ENCODE data around the gene PLEKHM3. TPM values are rescaled to one million over a fixed set of nuclear protein-coding genes. Genes with fewer than 3 reads are reported as not detected.

Gene PLEKHM3
- total and polyA plus RNA-seq, 4 donors, result 15.6 to 34.5 (median 18.3) TPM

- Histone ChIP-seq H3K27ac (ENCODE audit: low read depth, low read length) (no peak overlapping the region), H3K27me3 (ENCODE audit: control insufficient read depth, insufficient read depth, low read length) (no peaks in the 10 kb centered on the region), H3K9me3 (ENCODE audit: control insufficient read depth, insufficient read depth, low read length) (no peaks in the 10 kb centered on the region), H3K4me1 (ENCODE audit: control insufficient read depth, insufficient read depth, low read length) (peaks cover 5% of the 10 kb centered on the region), H3K4me3 (ENCODE audit: low read depth, low read length) (no peak overlapping the region), H3K36me3 (ENCODE audit: control insufficient read depth, insufficient read depth, low read length) (peaks cover 5% of the 10 kb centered on the region)
- no CpG with 5 or more reads among the region's 2 CpGs for WGBS (ENCODE audit: insufficient coverage)
- DNase-seq (ENCODE audit: low read depth in 4 of 6, low spot score in 6 of 6), result no peak
Measured at GRCh38 chr2:207902821-207903220, 122.5 kb downstream of the PLEKHM3 start.

GRCh38 chr2:207901829-207902228 is 123.5 kb downstream of the PLEKHM3 start:
- no peaks in the 10 kb centered on the region for H3K9me3 ChIP-seq (ENCODE audit: control insufficient read depth, insufficient read depth, low read length)
- H3K4me3 ChIP-seq (ENCODE audit: low read depth, low read length), result no peak overlapping the region
- peak in 2 of 6 donors; percentile 57 to 64 for DNase-seq (ENCODE audit: low read depth in 4 of 6, low spot score in 6 of 6)
- peaks cover 5% of the 10 kb centered on the region for H3K36me3 ChIP-seq (ENCODE audit: control insufficient read depth, insufficient read depth, low read length)
- H3K4me1 ChIP-seq (ENCODE audit: control insufficient read depth, insufficient read depth, low read length), result peaks cover 5% of the 10 kb centered on the region
- WGBS (ENCODE audit: insufficient coverage), result 49% methylated on average over 6 of the region's 9 CpGs
- no peaks in the 10 kb centered on the region for H3K27me3 ChIP-seq (ENCODE audit: control insufficient read depth, insufficient read depth, low read length)
- H3K27ac ChIP-seq (ENCODE audit: low read depth, low read length), result no peak overlapping the region

- DNase-seq (ENCODE audit: low read depth in 4 of 6, low spot score in 6 of 6), result no peak
- Histone ChIP-seq H3K36me3 (ENCODE audit: control insufficient read depth, insufficient read depth, low read length) (peaks cover 5% of the 10 kb centered on the region), H3K4me1 (ENCODE audit: control insufficient read depth, insufficient read depth, low read length) (peaks cover 5% of the 10 kb centered on the region), H3K27ac (ENCODE audit: low read depth, low read length) (no peak overlapping the region), H3K4me3 (ENCODE audit: low read depth, low read length) (no peak overlapping the region), H3K9me3 (ENCODE audit: control insufficient read depth, insufficient read depth, low read length) (no peaks in the 10 kb centered on the region), H3K27me3 (ENCODE audit: control insufficient read depth, insufficient read depth, low read length) (no peaks in the 10 kb centered on the region)
- WGBS (ENCODE audit: insufficient coverage), result 64% methylated on average over 4 of the region's 4 CpGs
Measured at GRCh38 chr2:207901401-207901800, 123.9 kb downstream of the PLEKHM3 start.

- Histone ChIP-seq H3K27me3 (ENCODE audit: control insufficient read depth, insufficient read depth, low read length) (no peaks in the 10 kb centered on the region), H3K4me1 (ENCODE audit: control insufficient read depth, insufficient read depth, low read length) (peaks cover 5% of the 10 kb centered on the region), H3K4me3 (ENCODE audit: low read depth, low read length) (no peak overlapping the region), H3K36me3 (ENCODE audit: control insufficient read depth, insufficient read depth, low read length) (peaks cover 5% of the 10 kb centered on the region), H3K27ac (ENCODE audit: low read depth, low read length) (no peak overlapping the region), H3K9me3 (ENCODE audit: control insufficient read depth, insufficient read depth, low read length) (no peaks in the 10 kb centered on the region)
- DNase-seq (ENCODE audit: low read depth in 4 of 6, low spot score in 6 of 6), result no peak
- WGBS (ENCODE audit: insufficient coverage), result 67% methylated on average over 1 of the region's 8 CpGs
Measured at GRCh38 chr2:207898354-207898695, 127.0 kb downstream of the PLEKHM3 start.

- Histone ChIP-seq H3K9me3 (ENCODE audit: control insufficient read depth, insufficient read depth, low read length) (no peaks in the 10 kb centered on the region), H3K4me3 (ENCODE audit: low read depth, low read length) (no peak overlapping the region), H3K27me3 (ENCODE audit: control insufficient read depth, insufficient read depth, low read length) (no peaks in the 10 kb centered on the region), H3K36me3 (ENCODE audit: control insufficient read depth, insufficient read depth, low read length) (peaks cover 5% of the 10 kb centered on the region), H3K27ac (ENCODE audit: low read depth, low read length) (no peak overlapping the region), H3K4me1 (ENCODE audit: control insufficient read depth, insufficient read depth, low read length) (peaks cover 9% of the 10 kb centered on the region)
- 86% methylated on average over 5 of the region's 9 CpGs for WGBS (ENCODE audit: insufficient coverage)
- no peak for DNase-seq (ENCODE audit: low read depth in 4 of 6, low spot score in 6 of 6)
Measured at GRCh38 chr2:207897541-207898353, 127.6 kb downstream of the PLEKHM3 start.

- H3K27ac ChIP-seq (ENCODE audit: low read depth, low read length), result no peak overlapping the region
- no peak overlapping the region for H3K4me3 ChIP-seq (ENCODE audit: low read depth, low read length)
- peaks cover 3% of the 10 kb centered on the region for H3K4me1 ChIP-seq (ENCODE audit: control insufficient read depth, insufficient read depth, low read length)
- H3K9me3 ChIP-seq (ENCODE audit: control insufficient read depth, insufficient read depth, low read length), result no peaks in the 10 kb centered on the region
- 60% methylated on average over 3 of the region's 6 CpGs for WGBS (ENCODE audit: insufficient coverage)
- peak in 2 of 6 donors; percentile 17 to 87 for DNase-seq (ENCODE audit: low read depth in 4 of 6, low spot score in 6 of 6)
- H3K36me3 ChIP-seq (ENCODE audit: control insufficient read depth, insufficient read depth, low read length), result peaks cover 5% of the 10 kb centered on the region
- H3K27me3 ChIP-seq (ENCODE audit: control insufficient read depth, insufficient read depth, low read length), result no peaks in the 10 kb centered on the region
Measured at GRCh38 chr2:207896525-207897285, 128.6 kb downstream of the PLEKHM3 start.

- Histone ChIP-seq H3K27me3 (ENCODE audit: control insufficient read depth, insufficient read depth, low read length) (no peaks in the 10 kb centered on the region), H3K36me3 (ENCODE audit: control insufficient read depth, insufficient read depth, low read length) (peaks cover 5% of the 10 kb centered on the region), H3K4me1 (ENCODE audit: control insufficient read depth, insufficient read depth, low read length) (peaks cover 3% of the 10 kb centered on the region), H3K9me3 (ENCODE audit: control insufficient read depth, insufficient read depth, low read length) (no peaks in the 10 kb centered on the region), H3K27ac (ENCODE audit: low read depth, low read length) (no peak overlapping the region), H3K4me3 (ENCODE audit: low read depth, low read length) (no peak overlapping the region)
- no peak for DNase-seq (ENCODE audit: low read depth in 4 of 6, low spot score in 6 of 6)
- WGBS (ENCODE audit: insufficient coverage), result 63% methylated on average over 3 of the region's 5 CpGs
Measured at GRCh38 chr2:207895274-207895860, 130.0 kb downstream of the PLEKHM3 start.

- no peak overlapping the region for H3K27ac ChIP-seq (ENCODE audit: low read depth, low read length)
- H3K4me3 ChIP-seq (ENCODE audit: low read depth, low read length), result no peak overlapping the region
- H3K36me3 ChIP-seq (ENCODE audit: control insufficient read depth, insufficient read depth, low read length), result no peaks in the 10 kb centered on the region
- 32% methylated on average over 5 of the region's 7 CpGs for WGBS (ENCODE audit: insufficient coverage)
- peak in 3 of 6 donors; percentile 26 to 71 (median 45) for DNase-seq (ENCODE audit: low read depth in 4 of 6, low spot score in 6 of 6)
- no peaks in the 10 kb centered on the region for H3K27me3 ChIP-seq (ENCODE audit: control insufficient read depth, insufficient read depth, low read length)
- no peaks in the 10 kb centered on the region for H3K9me3 ChIP-seq (ENCODE audit: control insufficient read depth, insufficient read depth, low read length)
- peaks cover 3% of the 10 kb centered on the region for H3K4me1 ChIP-seq (ENCODE audit: control insufficient read depth, insufficient read depth, low read length)
Measured at GRCh38 chr2:207892716-207893402, 132.5 kb downstream of the PLEKHM3 start.

GRCh38 chr2:207891086-207891844 is 134.1 kb downstream of the PLEKHM3 start:
- DNase-seq (ENCODE audit: low read depth in 4 of 6, low spot score in 6 of 6), result no peak
- 100% methylated on average over 1 of the region's 4 CpGs for WGBS (ENCODE audit: insufficient coverage)
- H3K27ac ChIP-seq (ENCODE audit: low read depth, low read length), result no peak overlapping the region

More at GRCh38 chr2:207891086-207891844, 134.1 kb downstream of the PLEKHM3 start:
- no peaks in the 10 kb centered on the region for H3K27me3 ChIP-seq (ENCODE audit: control insufficient read depth, insufficient read depth, low read length)
- no peak overlapping the region for H3K4me3 ChIP-seq (ENCODE audit: low read depth, low read length)
- H3K9me3 ChIP-seq (ENCODE audit: control insufficient read depth, insufficient read depth, low read length), result no peaks in the 10 kb centered on the region
- H3K4me1 ChIP-seq (ENCODE audit: control insufficient read depth, insufficient read depth, low read length), result peaks cover 3% of the 10 kb centered on the region
- no peaks in the 10 kb centered on the region for H3K36me3 ChIP-seq (ENCODE audit: control insufficient read depth, insufficient read depth, low read length)
